ENCODE measurements around the gene ATG2B.

DNA sequence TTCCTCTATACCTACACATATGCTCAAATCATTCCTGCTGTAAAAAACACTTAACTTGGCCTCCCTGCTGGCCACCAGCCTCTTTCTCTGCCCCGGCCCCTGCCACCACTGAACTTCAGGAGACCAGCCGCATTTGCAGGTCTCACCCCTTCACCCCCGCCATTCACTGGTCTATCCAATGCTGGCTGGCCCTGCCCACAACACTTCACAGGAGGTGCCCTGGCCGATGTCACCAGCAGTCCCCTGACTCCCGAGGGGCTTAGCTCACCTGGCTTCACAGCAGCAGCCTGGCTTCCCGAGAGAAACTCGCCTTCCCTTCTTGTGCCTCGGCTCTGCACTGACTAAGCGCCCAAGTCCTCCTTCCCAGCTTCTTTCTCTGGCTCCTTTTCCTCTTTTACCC lies 36.3 kb upstream of the ATG2B start:
- TF ChIP-seq, protein P1, sequence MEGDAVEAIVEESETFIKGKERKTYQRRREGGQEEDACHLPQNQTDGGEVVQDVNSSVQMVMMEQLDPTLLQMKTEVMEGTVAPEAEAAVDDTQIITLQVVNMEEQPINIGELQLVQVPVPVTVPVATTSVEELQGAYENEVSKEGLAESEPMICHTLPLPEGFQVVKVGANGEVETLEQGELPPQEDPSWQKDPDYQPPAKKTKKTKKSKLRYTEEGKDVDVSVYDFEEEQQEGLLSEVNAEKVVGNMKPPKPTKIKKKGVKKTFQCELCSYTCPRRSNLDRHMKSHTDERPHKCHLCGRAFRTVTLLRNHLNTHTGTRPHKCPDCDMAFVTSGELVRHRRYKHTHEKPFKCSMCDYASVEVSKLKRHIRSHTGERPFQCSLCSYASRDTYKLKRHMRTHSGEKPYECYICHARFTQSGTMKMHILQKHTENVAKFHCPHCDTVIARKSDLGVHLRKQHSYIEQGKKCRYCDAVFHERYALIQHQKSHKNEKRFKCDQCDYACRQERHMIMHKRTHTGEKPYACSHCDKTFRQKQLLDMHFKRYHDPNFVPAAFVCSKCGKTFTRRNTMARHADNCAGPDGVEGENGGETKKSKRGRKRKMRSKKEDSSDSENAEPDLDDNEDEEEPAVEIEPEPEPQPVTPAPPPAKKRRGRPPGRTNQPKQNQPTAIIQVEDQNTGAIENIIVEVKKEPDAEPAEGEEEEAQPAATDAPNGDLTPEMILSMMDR (IDR thresholded peaks at IDR 0.05; ENCODE audit: low read length), result no peak
- no peak for TF ChIP-seq EZH2 (IDR thresholded peaks at IDR 0.05; ENCODE audit: borderline replicate concordance, low read length)

All from OCI-LY1 (cell line).